ENCODE results near the gene KIF12. TPM values are rescaled to one million over a fixed set of nuclear protein-coding genes. Genes with fewer than 3 reads are reported as not detected.

Gene KIF12
- polyA plus RNA-seq, 1 donor (not counting 4 experiments of a cell fraction or from before 2014, with no cell fraction given) = 1.5 TPM

GRCh38 chr9:114071197-114071795, 27.8 kb downstream of the KIF12 start:
- no peak overlapping the region for H2AFZ ChIP-seq (ENCODE audit: control insufficient read depth, low read length)
- H3K27me3 ChIP-seq (ENCODE audit: control insufficient read depth, extremely low read depth, insufficient read depth, low read length) = peaks cover 21% of the 10 kb centered on the region
- FAIRE-seq (no peak), DNase-seq (ENCODE audit: low read depth, low spot score) (no peak)
- no peaks in the 10 kb centered on the region for H3K79me2 ChIP-seq (ENCODE audit: control insufficient read depth, insufficient read depth, low read length)
- H3K36me3 ChIP-seq (ENCODE audit: control insufficient read depth in 2 of 2, extremely low read depth in 1 of 2, insufficient read depth in 2 of 2, low read length in 2 of 2) = no peaks in the 10 kb centered on the region
- H3K27ac ChIP-seq (ENCODE audit: control insufficient read depth, insufficient read depth, low read length) = no peak overlapping the region
- TF ChIP-seq CTCF (optimal IDR thresholded peaks at IDR 0.05 in 1 of 3, IDR thresholded peaks at IDR 0.05 in 1 of 3, conservative IDR thresholded peaks at IDR 0.05 in 1 of 3; ENCODE audit: extremely low read depth in 1 of 3, insufficient read depth in 2 of 3, low read length in 3 of 3) (no peak), EZH2 (IDR thresholded peaks at IDR 0.05; ENCODE audit: low read length) (no peak)
- no peaks in the 10 kb centered on the region for H3K9me3 ChIP-seq (ENCODE audit: control insufficient read depth, low read depth, low read length)
- dilution Hi-C loops (cut with MboI; ENCODE audit: extremely low pct_ligation_motif_present, low sequenced_read_pairs) = no loop called here
- H3K4me2 ChIP-seq (ENCODE audit: control insufficient read depth, extremely low read depth, insufficient read depth, low read depth, low read length) = peak overlapping the region; percentile 29
- H3K4me3 ChIP-seq (ENCODE audit: control insufficient read depth in 2 of 3, extremely low read depth in 1 of 3, insufficient read depth in 2 of 3, low read depth in 1 of 3, low read length in 3 of 3) = no peak overlapping the region
- no peaks in the 10 kb centered on the region for H3K9me1 ChIP-seq (ENCODE audit: control insufficient read depth, extremely low read depth, insufficient read depth, low read length)
- no peaks in the 10 kb centered on the region for H4K20me1 ChIP-seq (ENCODE audit: control insufficient read depth, extremely low read depth, insufficient read depth, low read length)
- H3K4me1 ChIP-seq (ENCODE audit: control insufficient read depth, extremely low read depth, insufficient read depth, low read length) = peaks cover 4% of the 10 kb centered on the region
- no peak overlapping the region for H3K9ac ChIP-seq (ENCODE audit: control insufficient read depth, extremely low read depth, insufficient read depth, low read length)

DNA sequence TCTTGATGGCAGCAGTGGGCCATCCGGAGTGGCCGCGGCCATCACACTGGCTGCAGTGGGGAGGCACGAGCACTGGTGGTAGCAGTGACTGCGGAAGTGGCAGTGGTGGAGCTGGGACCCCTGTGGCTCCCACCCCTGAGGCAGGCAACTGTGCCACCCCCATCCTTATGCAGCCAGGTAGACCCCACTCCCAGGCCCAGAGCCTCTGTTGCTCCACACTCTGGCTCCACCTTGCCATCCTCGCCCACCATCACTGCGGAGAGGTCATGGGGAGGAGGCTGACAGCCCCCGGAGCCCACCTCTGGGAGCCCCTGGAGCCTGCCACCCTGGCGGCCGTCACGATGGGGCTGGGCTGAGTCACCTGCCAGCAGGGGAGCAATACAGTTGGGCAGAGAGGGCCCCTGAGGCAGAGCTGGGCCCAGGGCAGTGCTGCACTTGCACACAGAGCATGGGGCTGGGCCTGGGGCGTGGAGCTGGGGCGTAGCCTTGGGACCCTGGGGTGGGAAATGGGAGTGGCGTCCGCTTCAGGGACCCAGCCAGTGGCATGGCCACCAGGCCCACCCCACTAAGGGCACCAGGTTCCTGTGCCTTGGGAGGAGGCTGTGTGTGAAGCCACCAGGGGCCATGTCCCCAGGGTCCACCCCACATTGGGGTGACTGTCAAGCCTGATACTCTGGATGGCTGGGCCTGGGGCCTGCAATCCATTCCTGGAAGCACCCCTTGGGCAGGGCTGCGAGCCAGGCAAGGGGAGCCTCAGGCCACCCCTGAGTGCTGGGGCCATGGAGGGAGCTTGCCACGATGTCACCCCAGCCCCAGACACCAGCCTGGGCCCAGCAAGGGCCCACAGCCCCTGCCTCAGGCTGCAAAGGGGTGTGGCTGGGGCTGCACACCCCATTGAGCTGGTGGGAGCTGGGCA, 28.6 kb downstream of the KIF12 start:
- Histone ChIP-seq H3K9me1 (ENCODE audit: control insufficient read depth, extremely low read depth, insufficient read depth, low read length) (no peaks in the 10 kb centered on the region), H3K9me3 (ENCODE audit: control insufficient read depth, low read depth, low read length) (no peaks in the 10 kb centered on the region), H2AFZ (ENCODE audit: control insufficient read depth, low read length) (no peak overlapping the region), H3K36me3 (ENCODE audit: control insufficient read depth in 2 of 2, extremely low read depth in 1 of 2, insufficient read depth in 2 of 2, low read length in 2 of 2) (no peaks in the 10 kb centered on the region), H3K27me3 (ENCODE audit: control insufficient read depth, extremely low read depth, insufficient read depth, low read length) (peaks cover 12% of the 10 kb centered on the region), H4K20me1 (ENCODE audit: control insufficient read depth, extremely low read depth, insufficient read depth, low read length) (no peaks in the 10 kb centered on the region), H3K79me2 (ENCODE audit: control insufficient read depth, insufficient read depth, low read length) (no peaks in the 10 kb centered on the region), H3K4me2 (ENCODE audit: control insufficient read depth, extremely low read depth, insufficient read depth, low read depth, low read length) (peak overlapping the region; percentile 29), H3K9ac (ENCODE audit: control insufficient read depth, extremely low read depth, insufficient read depth, low read length) (no peak overlapping the region), H3K4me1 (ENCODE audit: control insufficient read depth, extremely low read depth, insufficient read depth, low read length) (peaks cover 4% of the 10 kb centered on the region), H3K27ac (ENCODE audit: control insufficient read depth, insufficient read depth, low read length) (no peak overlapping the region), H3K4me3 (ENCODE audit: control insufficient read depth in 2 of 3, extremely low read depth in 1 of 3, insufficient read depth in 2 of 3, low read depth in 1 of 3, low read length in 3 of 3) (no peak overlapping the region)
- dilution Hi-C loops (cut with MboI; ENCODE audit: extremely low pct_ligation_motif_present, low sequenced_read_pairs) = no loop called here
- FAIRE-seq = no peak
- TF ChIP-seq EZH2 (IDR thresholded peaks at IDR 0.05; ENCODE audit: low read length) (no peak), CTCF (optimal IDR thresholded peaks at IDR 0.05 in 1 of 3, IDR thresholded peaks at IDR 0.05 in 1 of 3, conservative IDR thresholded peaks at IDR 0.05 in 1 of 3; ENCODE audit: extremely low read depth in 1 of 3, insufficient read depth in 2 of 3, low read length in 3 of 3) (no peak)
- no peak for DNase-seq (ENCODE audit: low read depth, low spot score)

Measured in keratinocyte (primary cell).